ENCODE data around the gene SALL1. TPM values are rescaled to one million over a fixed set of nuclear protein-coding genes. Genes with fewer than 3 reads are reported as not detected.

The SALL1 gene
- total and polyA plus RNA-seq, 2 of the 8 experiments (the other 6 are each of a cell fraction or from before 2014, with no cell fraction given) = 33.7 to 56.8 TPM

- DNase-seq (ENCODE audit: low read depth in 1 of 2, low spot score in 2 of 2) (no peak), FAIRE-seq (no peak)
- Histone ChIP-seq H2BK20ac (ENCODE audit: low read length) (no peak overlapping the region), H2BK120ac (replicated peaks; ENCODE audit: low read depth, low read length) (no peak overlapping the region), H3K14ac (ENCODE audit: insufficient read length) (no peak overlapping the region), H3K4ac (replicated peaks; ENCODE audit: insufficient read length, low read depth, low read length) (no peak overlapping the region), H3K23me2 (ENCODE audit: low read depth, low read length) (peaks cover 4% of the 10 kb centered on the region; the same call in 1 of the 2 replicates), H2BK12ac (ENCODE audit: low read depth, low read length) (no peak overlapping the region), H3K36me3 (ENCODE audit: control insufficient read depth in 2 of 4, insufficient read depth in 4 of 4, low read length in 3 of 4) (no peaks in the 10 kb centered on the region), H2AFZ (ENCODE audit: low read length) (no peak overlapping the region), H3K18ac (ENCODE audit: extremely low read depth, low read length) (no peak overlapping the region), H3K9me3 (ENCODE audit: insufficient read depth in 2 of 2, low read depth in 1 of 2, low read length in 1 of 2) (no peaks in the 10 kb centered on the region; a peak in 1 of 4 replicates), H4K20me1 (replicated peaks in 1 of 2; ENCODE audit: control insufficient read depth in 1 of 2, insufficient read depth in 2 of 2, low read length in 2 of 2) (no peaks in the 10 kb centered on the region), H3K27ac (ENCODE audit: low read depth, low read length) (no peak overlapping the region), H3K79me1 (ENCODE audit: low read depth, low read length) (no peaks in the 10 kb centered on the region), H2BK5ac (ENCODE audit: low read depth, low read length) (peak overlapping the region; percentile 31; the same call in 1 of the 2 replicates), H3K27me3 (replicated peaks in 1 of 4; ENCODE audit: control insufficient read depth in 3 of 4, extremely low read depth in 1 of 4, insufficient read depth in 3 of 4, low read length in 3 of 4) (peaks cover 2 to 10% (median 8%) of the 10 kb centered on the region in 4 experiments), H2AK5ac (ENCODE audit: low read depth, low read length) (no peak overlapping the region), H4K91ac (replicated peaks; ENCODE audit: insufficient read length, low read length) (no peak overlapping the region), H3K4me1 (replicated peaks in 1 of 4; ENCODE audit: control insufficient read depth in 3 of 4, insufficient read depth in 4 of 4, low read length in 3 of 4) (peaks cover 6 to 17% (median 11%) of the 10 kb centered on the region in 4 experiments), H3K4me3 (ENCODE audit: extremely low read depth in 1 of 4, insufficient read depth in 2 of 4, low read depth in 3 of 4, low read length in 4 of 4) (peak overlapping the region in 1 of 4 experiments; percentile 10; a peak in 1 of 8 replicates), H3K79me2 (ENCODE audit: control insufficient read depth in 1 of 2, insufficient read depth in 2 of 2, low read length in 2 of 2) (no peaks in the 10 kb centered on the region), H3K56ac (replicated peaks; ENCODE audit: insufficient read length, low read depth, low read length) (no peak overlapping the region), H4K5ac (ENCODE audit: insufficient read length, low read depth, low read length) (no peak overlapping the region), H3K4me2 (ENCODE audit: insufficient read depth in 1 of 2, low read depth in 2 of 2, low read length in 2 of 2) (peak overlapping the region; percentile 19; a peak in 3 of 4 replicates), H4K8ac (ENCODE audit: extremely low read depth, insufficient read depth, low read length) (no peak overlapping the region), H2BK15ac (ENCODE audit: low read length) (peak overlapping the region; percentile 61; the same call in 1 of the 2 replicates), H3K9ac (replicated peaks in 1 of 4; ENCODE audit: extremely low read depth in 1 of 4, low read depth in 3 of 4, low read length in 3 of 4) (no peak overlapping the region), H3K23ac (ENCODE audit: insufficient read length) (no peak overlapping the region)
- ChIA-PET CTCF (ENCODE audit: partially characterized antibody) (interaction anchor here (1.0 to 2.0 kb wide), 3 partner anchors 13 to 233 kb away, joined by 3 to 5 read pairs (median 3); no protein-coding TSS in a partner anchor), POLR2A (ENCODE audit: partially characterized antibody) (no interaction called here)
- WGBS, 2 experiments (ENCODE audit: extremely low coverage in 1 of 2, insufficient coverage in 1 of 2, insufficient read length in 1 of 2, insufficient replicate concordance in 2 of 2, low coverage in 1 of 2, low lambda C conversion rate in 2 of 2, missing lambda C conversion rate in 1 of 2) = 21% methylated on average over 6 of the region's 6 CpGs; no CpG with 5 or more reads in 1 of the 2 experiments
- TF ChIP-seq SRF (IDR thresholded peaks at IDR 0.05; ENCODE audit: low read depth, low read length) (no peak), ASH2L (IDR thresholded peaks at IDR 0.05; ENCODE audit: low read length) (no peak), BRCA1 (IDR thresholded peaks at IDR 0.05; ENCODE audit: low read depth, low read length) (no peak), JUND (IDR thresholded peaks at IDR 0.05; ENCODE audit: low read length) (no peak), RFX5 (IDR thresholded peaks at IDR 0.05; ENCODE audit: borderline replicate concordance, low read depth, low read length) (no peak), CBX5 (IDR thresholded peaks at IDR 0.05; ENCODE audit: low read depth, low read length) (no peak), EZH2 (IDR thresholded peaks at IDR 0.05; ENCODE audit: low read depth, low read length, severe bottlenecking) (no peak), CTCF (IDR thresholded peaks at IDR 0.05; ENCODE audit: control extremely low read depth in 1 of 3, insufficient read depth in 1 of 3, low read depth in 1 of 3, low read length in 3 of 3) (no peak), SIX5 (IDR thresholded peaks at IDR 0.05; ENCODE audit: low read depth, low read length) (no peak), SUZ12 (IDR thresholded peaks at IDR 0.05; ENCODE audit: low read length) (no peak), KDM5A (IDR thresholded peaks at IDR 0.05; ENCODE audit: low read length) (no peak), TBP (IDR thresholded peaks at IDR 0.05; ENCODE audit: low read depth, low read length) (no peak)
Measured at GRCh38 chr16:51111759-51112158, 39.3 kb downstream of the SALL1 start.

Data from H1 (cell line).